ENCODE results near the gene ETFB.
A peak's percentile ranks its signal among the peaks of the same experiment; 100 is the strongest.

Gene ETFB

DNA sequence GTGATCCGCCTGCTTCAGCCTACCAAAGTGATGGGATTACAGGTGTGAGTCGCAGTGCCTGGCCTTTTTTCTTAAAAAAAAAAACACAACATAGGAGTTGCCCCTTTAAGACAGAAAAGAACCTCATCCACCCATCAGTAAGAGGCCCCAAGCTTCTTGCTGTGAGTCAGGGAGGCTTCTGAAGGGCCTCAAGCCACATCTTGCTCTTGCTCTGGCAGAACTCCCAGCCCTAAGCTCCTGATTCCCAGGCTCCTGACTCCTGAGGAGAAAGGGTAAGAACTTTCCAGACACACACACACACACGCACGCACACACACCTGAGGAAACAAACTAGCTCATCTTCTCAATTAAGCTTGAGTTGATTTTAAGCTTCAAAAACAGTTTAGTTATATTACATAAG, 6.9 kb downstream of the ETFB start:
- H3K4me1 ChIP-seq (ENCODE audit: control insufficient read depth, insufficient read depth, low read length) = peaks cover 18% of the 10 kb centered on the region
- ChIA-PET POLR2A (interaction anchor here (0.7 to 2.8 kb wide), 4 partner anchors 9 to 35 kb away, joined by 3 to 15 read pairs (median 8); partner anchors contain the start of gene CLDND2), CTCF (interaction anchor here (0.7 to 1.1 kb wide), 4 partner anchors 18 to 62 kb away, joined by 3 read pairs; partner anchors contain the start of gene VSIG10L)
- H3K27ac ChIP-seq (ENCODE audit: extremely low read depth, low read depth, low read length) = peak overlapping the region; percentile 41; the same call in 1 of the 2 replicates
- H3K4me3 ChIP-seq (ENCODE audit: low read depth, low read length) = no peak overlapping the region
- H3K36me3 ChIP-seq (ENCODE audit: control insufficient read depth in 2 of 2, insufficient read depth in 1 of 2, low read length in 2 of 2) = no peaks in the 10 kb centered on the region; a peak in 1 of 3 replicates
- no peaks in the 10 kb centered on the region for H3K9me3 ChIP-seq (ENCODE audit: control insufficient read depth, insufficient read depth, low read depth, low read length)
- TF ChIP-seq WT1 (tag by site-specific recombination; IDR thresholded peaks at IDR 0.05) (0 out of 2 replicates have a peak, but pooled peaks have one; percentile 26), TRIM28 (IDR thresholded peaks at IDR 0.05; ENCODE audit: borderline replicate concordance, low read length) (no peak), ZNF157 (tag by site-specific recombination; IDR thresholded peaks at IDR 0.05) (no peak), ZNF624 (tag by site-specific recombination; IDR thresholded peaks at IDR 0.05) (no peak), ZNF335 (tag by site-specific recombination; conservative IDR thresholded peaks at IDR 0.05) (peak; percentile 38), GLIS2 (tag by site-specific recombination; IDR thresholded peaks at IDR 0.05) (no peak), FEZF1 (tag by site-specific recombination; IDR thresholded peaks at IDR 0.05) (no peak), ZBTB17 (tag by site-specific recombination; IDR thresholded peaks at IDR 0.05) (peak; percentile 20; the same call in 1 of the 2 replicates), ZXDB (tag by site-specific recombination; IDR thresholded peaks at IDR 0.05) (no peak), ZNF311 (tag by site-specific recombination; IDR thresholded peaks at IDR 0.05; ENCODE audit: borderline replicate concordance) (no peak), ZIC2 (tag by site-specific recombination; IDR thresholded peaks at IDR 0.05) (no peak), ZNF747 (tag by site-specific recombination; IDR thresholded peaks at IDR 0.05) (no peak), BCL11A (tag by site-specific recombination; IDR thresholded peaks at IDR 0.05; ENCODE audit: low read depth) (no peak), ZFP69B (tag by site-specific recombination; IDR thresholded peaks at IDR 0.05) (peak; percentile 80), ZNF416 (tag by site-specific recombination; IDR thresholded peaks at IDR 0.05) (no peak), EGR2 (tag by site-specific recombination; IDR thresholded peaks at IDR 0.05; ENCODE audit: low read depth) (no peak), ZNF24 (tag by site-specific recombination; IDR thresholded peaks at IDR 0.05) (no peak), RBAK (tag by site-specific recombination; IDR thresholded peaks at IDR 0.05) (no peak), ZBTB20 (tag by site-specific recombination; IDR thresholded peaks at IDR 0.05) (peak; percentile 66), SALL2 (tag by site-specific recombination; IDR thresholded peaks at IDR 0.05; ENCODE audit: borderline replicate concordance) (no peak), ZNF555 (tag by site-specific recombination; conservative IDR thresholded peaks at IDR 0.05) (no peak), ZNF423 (tag by site-specific recombination; IDR thresholded peaks at IDR 0.05) (no peak), ZNF701 (tag by site-specific recombination; IDR thresholded peaks at IDR 0.05) (no peak), ZNF138 (tag by site-specific recombination; IDR thresholded peaks at IDR 0.05; ENCODE audit: borderline replicate concordance) (no peak), GLI2 (tag by site-specific recombination; IDR thresholded peaks at IDR 0.05; ENCODE audit: borderline replicate concordance, low read depth) (no peak), ZNF114 (tag by site-specific recombination; IDR thresholded peaks at IDR 0.05) (no peak), KLF8 (tag by site-specific recombination; IDR thresholded peaks at IDR 0.05) (0 out of 2 replicates have a peak, but pooled peaks have one; percentile 46), KLF10 (tag by site-specific recombination; IDR thresholded peaks at IDR 0.05) (no peak), OSR2 (tag by site-specific recombination; IDR thresholded peaks at IDR 0.05) (peak; percentile 59; the same call in 1 of the 2 replicates), GLI4 (tag by site-specific recombination; IDR thresholded peaks at IDR 0.05) (no peak)
- TF ChIP-seq, protein P1, sequence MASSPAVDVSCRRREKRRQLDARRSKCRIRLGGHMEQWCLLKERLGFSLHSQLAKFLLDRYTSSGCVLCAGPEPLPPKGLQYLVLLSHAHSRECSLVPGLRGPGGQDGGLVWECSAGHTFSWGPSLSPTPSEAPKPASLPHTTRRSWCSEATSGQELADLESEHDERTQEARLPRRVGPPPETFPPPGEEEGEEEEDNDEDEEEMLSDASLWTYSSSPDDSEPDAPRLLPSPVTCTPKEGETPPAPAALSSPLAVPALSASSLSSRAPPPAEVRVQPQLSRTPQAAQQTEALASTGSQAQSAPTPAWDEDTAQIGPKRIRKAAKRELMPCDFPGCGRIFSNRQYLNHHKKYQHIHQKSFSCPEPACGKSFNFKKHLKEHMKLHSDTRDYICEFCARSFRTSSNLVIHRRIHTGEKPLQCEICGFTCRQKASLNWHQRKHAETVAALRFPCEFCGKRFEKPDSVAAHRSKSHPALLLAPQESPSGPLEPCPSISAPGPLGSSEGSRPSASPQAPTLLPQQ (tag by site-specific recombination; IDR thresholded peaks at IDR 0.05) = peak; percentile 96
- TF ChIP-seq, protein P2, sequence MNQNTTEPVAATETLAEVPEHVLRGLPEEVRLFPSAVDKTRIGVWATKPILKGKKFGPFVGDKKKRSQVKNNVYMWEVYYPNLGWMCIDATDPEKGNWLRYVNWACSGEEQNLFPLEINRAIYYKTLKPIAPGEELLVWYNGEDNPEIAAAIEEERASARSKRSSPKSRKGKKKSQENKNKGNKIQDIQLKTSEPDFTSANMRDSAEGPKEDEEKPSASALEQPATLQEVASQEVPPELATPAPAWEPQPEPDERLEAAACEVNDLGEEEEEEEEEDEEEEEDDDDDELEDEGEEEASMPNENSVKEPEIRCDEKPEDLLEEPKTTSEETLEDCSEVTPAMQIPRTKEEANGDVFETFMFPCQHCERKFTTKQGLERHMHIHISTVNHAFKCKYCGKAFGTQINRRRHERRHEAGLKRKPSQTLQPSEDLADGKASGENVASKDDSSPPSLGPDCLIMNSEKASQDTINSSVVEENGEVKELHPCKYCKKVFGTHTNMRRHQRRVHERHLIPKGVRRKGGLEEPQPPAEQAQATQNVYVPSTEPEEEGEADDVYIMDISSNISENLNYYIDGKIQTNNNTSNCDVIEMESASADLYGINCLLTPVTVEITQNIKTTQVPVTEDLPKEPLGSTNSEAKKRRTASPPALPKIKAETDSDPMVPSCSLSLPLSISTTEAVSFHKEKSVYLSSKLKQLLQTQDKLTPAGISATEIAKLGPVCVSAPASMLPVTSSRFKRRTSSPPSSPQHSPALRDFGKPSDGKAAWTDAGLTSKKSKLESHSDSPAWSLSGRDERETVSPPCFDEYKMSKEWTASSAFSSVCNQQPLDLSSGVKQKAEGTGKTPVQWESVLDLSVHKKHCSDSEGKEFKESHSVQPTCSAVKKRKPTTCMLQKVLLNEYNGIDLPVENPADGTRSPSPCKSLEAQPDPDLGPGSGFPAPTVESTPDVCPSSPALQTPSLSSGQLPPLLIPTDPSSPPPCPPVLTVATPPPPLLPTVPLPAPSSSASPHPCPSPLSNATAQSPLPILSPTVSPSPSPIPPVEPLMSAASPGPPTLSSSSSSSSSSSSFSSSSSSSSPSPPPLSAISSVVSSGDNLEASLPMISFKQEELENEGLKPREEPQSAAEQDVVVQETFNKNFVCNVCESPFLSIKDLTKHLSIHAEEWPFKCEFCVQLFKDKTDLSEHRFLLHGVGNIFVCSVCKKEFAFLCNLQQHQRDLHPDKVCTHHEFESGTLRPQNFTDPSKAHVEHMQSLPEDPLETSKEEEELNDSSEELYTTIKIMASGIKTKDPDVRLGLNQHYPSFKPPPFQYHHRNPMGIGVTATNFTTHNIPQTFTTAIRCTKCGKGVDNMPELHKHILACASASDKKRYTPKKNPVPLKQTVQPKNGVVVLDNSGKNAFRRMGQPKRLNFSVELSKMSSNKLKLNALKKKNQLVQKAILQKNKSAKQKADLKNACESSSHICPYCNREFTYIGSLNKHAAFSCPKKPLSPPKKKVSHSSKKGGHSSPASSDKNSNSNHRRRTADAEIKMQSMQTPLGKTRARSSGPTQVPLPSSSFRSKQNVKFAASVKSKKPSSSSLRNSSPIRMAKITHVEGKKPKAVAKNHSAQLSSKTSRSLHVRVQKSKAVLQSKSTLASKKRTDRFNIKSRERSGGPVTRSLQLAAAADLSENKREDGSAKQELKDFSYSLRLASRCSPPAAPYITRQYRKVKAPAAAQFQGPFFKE (tag by site-specific recombination; IDR thresholded peaks at IDR 0.05; ENCODE audit: borderline replicate concordance) = no peak
- TF ChIP-seq, protein P3, sequence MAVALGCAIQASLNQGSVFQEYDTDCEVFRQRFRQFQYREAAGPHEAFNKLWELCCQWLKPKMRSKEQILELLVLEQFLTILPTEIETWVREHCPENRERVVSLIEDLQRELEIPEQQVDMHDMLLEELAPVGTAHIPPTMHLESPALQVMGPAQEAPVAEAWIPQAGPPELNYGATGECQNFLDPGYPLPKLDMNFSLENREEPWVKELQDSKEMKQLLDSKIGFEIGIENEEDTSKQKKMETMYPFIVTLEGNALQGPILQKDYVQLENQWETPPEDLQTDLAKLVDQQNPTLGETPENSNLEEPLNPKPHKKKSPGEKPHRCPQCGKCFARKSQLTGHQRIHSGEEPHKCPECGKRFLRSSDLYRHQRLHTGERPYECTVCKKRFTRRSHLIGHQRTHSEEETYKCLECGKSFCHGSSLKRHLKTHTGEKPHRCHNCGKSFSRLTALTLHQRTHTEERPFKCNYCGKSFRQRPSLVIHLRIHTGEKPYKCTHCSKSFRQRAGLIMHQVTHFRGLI (tag by site-specific recombination; IDR thresholded peaks at IDR 0.05) = 0 out of 2 replicates have a peak, but pooled peaks have one; percentile 21

Measured in HEK293 (cell line).